GM13977 (cell line): ENCODE data around the gene LIFR.

Experiments used
- DNase-seq: peaks from one replicate; pipeline ENCODE4 v3.0.0; 2012; ENCODE audit warnings: low spot score
- CTCF ChIP-seq: IDR thresholded peaks from 2 replicates; pipeline ENCODE4 v1.5.1; 2012; ENCODE audit warnings: mild to moderate bottlenecking, control low read depth; ENCODE audit not compliant: insufficient read depth; ENCODE audit errors: extremely low read depth, missing control alignments
- in situ Hi-C: fragments of 300-500 bp; cut with MboI; formaldehyde crosslinking; loops from one replicate; pipeline ENCODE4 v1.12.0; 2022; ENCODE audit warnings: low sequenced_read_pairs, low pct_unique_long_range_greater_than_20kb, mixed read lengths, inconsistent platforms; ENCODE audit not compliant: unreplicated experiment

The LIFR gene

GRCh38 chr5:38426986-38427950, 129.2 kb downstream of the LIFR start:
- no peak for TF ChIP-seq CTCF
- in situ Hi-C loops: loop anchor here (25.0 kb wide), 2 partner anchors 385 to 485 kb away; no protein-coding TSS in a partner anchor
- no peak for DNase-seq

- TF ChIP-seq CTCF: no peak
- DNase-seq: no peak
- in situ Hi-C loops: loop anchor here (25.0 kb wide), 2 partner anchors 386 to 486 kb away; no protein-coding TSS in a partner anchor
These were observed 130.0 kb downstream of the LIFR start for GRCh38 chr5:38426490-38426889.
